ENCODE results near the gene GATAD2A.

DNA sequence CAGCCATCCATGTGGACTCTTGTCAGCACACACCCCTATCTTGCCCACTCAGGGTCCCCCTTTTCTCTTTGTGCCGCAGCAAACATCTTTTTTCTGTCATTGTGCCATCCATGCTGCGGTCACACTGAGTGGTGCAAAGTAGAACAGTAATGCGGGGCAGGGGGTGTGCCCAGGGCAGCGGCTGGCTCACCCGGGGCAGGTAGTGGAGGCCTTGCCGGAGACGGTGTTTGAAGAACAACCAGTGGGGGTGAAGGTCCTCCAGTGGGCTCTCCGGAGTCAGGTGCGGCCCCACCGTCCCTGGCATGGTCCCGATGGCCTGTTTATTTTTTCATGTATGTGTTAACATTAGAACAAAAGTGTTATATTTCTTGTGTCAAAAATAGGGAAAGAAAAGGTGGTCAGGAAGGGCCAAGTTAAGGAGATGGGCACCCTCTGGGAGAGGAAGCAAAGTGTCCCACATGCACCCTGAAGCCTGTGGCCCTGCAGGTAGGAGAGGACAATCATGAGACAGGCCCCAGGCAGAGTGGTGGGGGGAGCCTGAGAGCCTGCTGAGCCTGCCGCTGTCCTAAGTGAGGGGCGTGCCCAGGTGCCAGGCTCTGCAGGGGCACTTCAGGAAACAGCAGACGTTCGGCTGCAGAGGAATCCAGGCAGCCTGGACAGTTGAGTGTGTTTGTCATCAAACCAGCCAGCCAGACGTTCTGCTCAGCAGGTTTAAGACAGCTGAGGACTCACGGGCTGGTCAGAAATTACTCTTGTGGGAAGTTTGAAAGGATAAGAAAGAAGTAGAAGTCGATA lies 97.5 kb downstream of the GATAD2A start:
- TF ChIP-seq, protein P1, sequence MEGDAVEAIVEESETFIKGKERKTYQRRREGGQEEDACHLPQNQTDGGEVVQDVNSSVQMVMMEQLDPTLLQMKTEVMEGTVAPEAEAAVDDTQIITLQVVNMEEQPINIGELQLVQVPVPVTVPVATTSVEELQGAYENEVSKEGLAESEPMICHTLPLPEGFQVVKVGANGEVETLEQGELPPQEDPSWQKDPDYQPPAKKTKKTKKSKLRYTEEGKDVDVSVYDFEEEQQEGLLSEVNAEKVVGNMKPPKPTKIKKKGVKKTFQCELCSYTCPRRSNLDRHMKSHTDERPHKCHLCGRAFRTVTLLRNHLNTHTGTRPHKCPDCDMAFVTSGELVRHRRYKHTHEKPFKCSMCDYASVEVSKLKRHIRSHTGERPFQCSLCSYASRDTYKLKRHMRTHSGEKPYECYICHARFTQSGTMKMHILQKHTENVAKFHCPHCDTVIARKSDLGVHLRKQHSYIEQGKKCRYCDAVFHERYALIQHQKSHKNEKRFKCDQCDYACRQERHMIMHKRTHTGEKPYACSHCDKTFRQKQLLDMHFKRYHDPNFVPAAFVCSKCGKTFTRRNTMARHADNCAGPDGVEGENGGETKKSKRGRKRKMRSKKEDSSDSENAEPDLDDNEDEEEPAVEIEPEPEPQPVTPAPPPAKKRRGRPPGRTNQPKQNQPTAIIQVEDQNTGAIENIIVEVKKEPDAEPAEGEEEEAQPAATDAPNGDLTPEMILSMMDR (IDR thresholded peaks at IDR 0.05; ENCODE audit: low read depth, low read length, missing input control): no peak
- TF ChIP-seq RAD21 (IDR thresholded peaks at IDR 0.05): no peak
